ENCODE measurements around the gene AKT1. TPM values are rescaled to one million over a fixed set of nuclear protein-coding genes. Genes with fewer than 3 reads are reported as not detected.

AKT1 gene
- total RNA-seq, 1 experiment from 2014 or later, result 83.3 TPM

GRCh38 chr14:104830781-104831180, 35.2 kb upstream of the AKT1 start:
- H3K4me1 Mint-ChIP-seq (ENCODE audit: insufficient read depth, unreplicated experiment), result peaks cover 6% of the 10 kb centered on the region
- ChIA-PET POLR2A (interaction anchor here (0.6 to 1.0 kb wide), 2 partner anchors 15 to 34 kb away, joined by 3 read pairs; no protein-coding TSS in a partner anchor), CTCF (interaction anchor here (0.6 to 1.0 kb wide), 3 partner anchors 26 to 108 kb away, joined by 3 to 4 read pairs (median 3); no protein-coding TSS in a partner anchor)
- no peak overlapping the region for H3K27ac Mint-ChIP-seq (ENCODE audit: low read depth, unreplicated experiment)
- H3K9me3 Mint-ChIP-seq (ENCODE audit: unreplicated experiment), result no peaks in the 10 kb centered on the region
- H3K4me3 Mint-ChIP-seq (ENCODE audit: unreplicated experiment), result no peak overlapping the region
- H3K27me3 Mint-ChIP-seq (ENCODE audit: insufficient read depth, unreplicated experiment), result no peaks in the 10 kb centered on the region
- H3K36me3 Mint-ChIP-seq (ENCODE audit: insufficient read depth, unreplicated experiment), result no peaks in the 10 kb centered on the region
- no TSS peak for BruUV-seq (replicated peaks)
- intact Hi-C loops (cut with micrococcal nuclease), result no loop called here
- no peak for DNase-seq (ENCODE audit: unreplicated experiment)
- no peak for TF ChIP-seq CTCF (IDR thresholded peaks at IDR 0.05; ENCODE audit: unreplicated experiment)

GRCh38 chr14:104827177-104828055, 31.9 kb upstream of the AKT1 start:
- Mint-ChIP-seq H3K36me3 (ENCODE audit: insufficient read depth, unreplicated experiment) (peaks cover 6% of the 10 kb centered on the region), H3K27ac (ENCODE audit: low read depth, unreplicated experiment) (peak overlapping the region; percentile 46), H3K4me1 (ENCODE audit: insufficient read depth, unreplicated experiment) (peaks cover 6% of the 10 kb centered on the region), H3K27me3 (ENCODE audit: insufficient read depth, unreplicated experiment) (peaks cover 17% of the 10 kb centered on the region), H3K9me3 (ENCODE audit: unreplicated experiment) (peaks cover 12% of the 10 kb centered on the region), H3K4me3 (ENCODE audit: unreplicated experiment) (peak overlapping the region; percentile 73)
- BruUV-seq (replicated peaks), result no TSS peak
- no peak for DNase-seq (ENCODE audit: unreplicated experiment)
- intact Hi-C loops (cut with micrococcal nuclease), result no loop called here
- ChIA-PET CTCF (interaction anchor here (0.6 to 2.8 kb wide), 5 partner anchors 13 to 77 kb away, joined by 3 to 26 read pairs (median 5); partner anchors contain the start of gene CEP170B), POLR2A (interaction anchor here (0.6 to 1.5 kb wide), 5 partner anchors 27 to 401 kb away, joined by 3 to 7 read pairs (median 3); partner anchors contain the start of gene ZBTB42)
- peak; percentile 43 for TF ChIP-seq CTCF (IDR thresholded peaks at IDR 0.05; ENCODE audit: unreplicated experiment)

GRCh38 chr14:104826861-104827176, 31.3 kb upstream of the AKT1 start:
- no peak for TF ChIP-seq CTCF (IDR thresholded peaks at IDR 0.05; ENCODE audit: unreplicated experiment)
- Mint-ChIP-seq H3K27ac (ENCODE audit: low read depth, unreplicated experiment) (peak overlapping the region; percentile 46), H3K36me3 (ENCODE audit: insufficient read depth, unreplicated experiment) (peaks cover 6% of the 10 kb centered on the region), H3K4me1 (ENCODE audit: insufficient read depth, unreplicated experiment) (peaks cover 6% of the 10 kb centered on the region), H3K9me3 (ENCODE audit: unreplicated experiment) (peaks cover 12% of the 10 kb centered on the region), H3K27me3 (ENCODE audit: insufficient read depth, unreplicated experiment) (peaks cover 17% of the 10 kb centered on the region), H3K4me3 (ENCODE audit: unreplicated experiment) (peak overlapping the region; percentile 73)
- no TSS peak for BruUV-seq (replicated peaks)
- no peak for DNase-seq (ENCODE audit: unreplicated experiment)
- ChIA-PET POLR2A (interaction anchor here (0.7 to 1.5 kb wide), 6 partner anchors 26 to 267 kb away, joined by 3 to 7 read pairs (median 3); partner anchors contain the start of genes SIVA1 and ZBTB42), CTCF (interaction anchor here (0.6 to 2.8 kb wide), 5 partner anchors 12 to 76 kb away, joined by 3 to 26 read pairs (median 5); partner anchors contain the start of gene CEP170B)
- intact Hi-C loops (cut with micrococcal nuclease), result loop anchor here (1.0 kb wide), 1 partner anchor 59 kb away; no protein-coding TSS in a partner anchor

Measured in MCF 10A (cell line).